Suprapubic skin (tissue), 4 donors: ENCODE measurements around the gene CCDC197. TPM values are rescaled to one million over a fixed set of nuclear protein-coding genes. Genes with fewer than 3 reads are reported as not detected.
A peak's percentile ranks its signal among the peaks of the same experiment; 100 is the strongest.

Source experiments
- DNase-seq, 2 donors: peaks; one replicate each; pipeline ENCODE4 v3.0.0-alpha.2; 2019; ENCODE audit warnings: low spot score in 2 of 2
- H3K27ac ChIP-seq: fragments of 200-600 bp; sonication (generic); one replicate; pipeline ENCODE4 v1.5.1; 2019
- H3K27me3 ChIP-seq: fragments of 200-600 bp; sonication (generic); one replicate; pipeline ENCODE4 v1.5.1; 2019
- H3K36me3 ChIP-seq: fragments of 200-600 bp; sonication (generic); one replicate; pipeline ENCODE4 v1.5.1; 2019
- H3K4me1 ChIP-seq: fragments of 200-600 bp; sonication (generic); one replicate; pipeline ENCODE4 v1.5.1; 2019
- H3K4me3 ChIP-seq: fragments of 200-600 bp; sonication (generic); one replicate; pipeline ENCODE4 v1.5.1; 2019; ENCODE audit warnings: mild to moderate bottlenecking
- H3K9me3 ChIP-seq: fragments of 200-600 bp; sonication (generic); one replicate; pipeline ENCODE4 v1.5.1; 2019
- CTCF ChIP-seq, 2 donors: fragments of 200-600 bp in 1 of 2; fragments of 450-650 bp in 1 of 2; sonication (generic) in 1 of 2; IDR thresholded peaks; one replicate each; pipeline ENCODE4 v1.5.1; 2016 to 2019; ENCODE audit warnings: antibody characterized with exemption in 2 of 2, mild to moderate bottlenecking in 1 of 2, moderate library complexity in 1 of 2
- EP300 ChIP-seq: sonication (generic); formaldehyde crosslinking; IDR thresholded peaks from one replicate; pipeline ENCODE4 v1.6.1; 2017; ENCODE audit warnings: antibody characterized with exemption
- POLR2A ChIP-seq, 2 donors: fragments of 450-650 bp; IDR thresholded peaks; one replicate each; pipeline ENCODE4 v1.6.1; 2017; ENCODE audit warnings: antibody characterized with exemption in 2 of 2, mild to moderate bottlenecking in 2 of 2, moderate library complexity in 2 of 2
- POLR2AphosphoS5 ChIP-seq, 3 donors: sonication (generic); formaldehyde crosslinking; IDR thresholded peaks; one replicate each; pipeline ENCODE4 v1.6.1; 2017; ENCODE audit warnings: antibody characterized with exemption in 3 of 3
- WGBS: methylation state at CpG from one replicate; pipeline ENCODE4 v1.1.5; 2018; 5-methylcytosine and 5-hydroxymethylcytosine counted together
- total RNA-seq, 4 donors: library from RNA; depleted of rRNA; stranded (reverse); fragments of >200 nt; gene quantifications; one replicate each; pipeline ENCODE4 v1.1.0, GENCODE V29; 2016

Gene CCDC197
- total RNA-seq, 4 donors from 2014 or later: not detected

GRCh38 chr14:94050231-94050880 lies 53.3 kb downstream of the CCDC197 start:
- no peaks in the 10 kb centered on the region for H3K4me1 ChIP-seq
- 93% methylated on average over 4 of the region's 6 CpGs for WGBS
- H3K27ac ChIP-seq: no peak overlapping the region
- H3K9me3 ChIP-seq: no peaks in the 10 kb centered on the region
- H3K27me3 ChIP-seq: no peaks in the 10 kb centered on the region
- H3K36me3 ChIP-seq: peaks cover 100% of the 10 kb centered on the region
- no peak overlapping the region for H3K4me3 ChIP-seq
- TF ChIP-seq EP300: no peak
- no peak for TF ChIP-seq POLR2AphosphoS5 (IDR thresholded peaks at IDR 0.05)
- no peak for TF ChIP-seq CTCF (IDR thresholded peaks at IDR 0.05)
- no peak for TF ChIP-seq POLR2A (IDR thresholded peaks at IDR 0.05)
- peak in 1 of 2 donors; percentile 45 for DNase-seq

GRCh38 chr14:94051115-94051514 lies 54.0 kb downstream of the CCDC197 start:
- peaks cover 100% of the 10 kb centered on the region for H3K36me3 ChIP-seq
- no peaks in the 10 kb centered on the region for H3K9me3 ChIP-seq
- no peaks in the 10 kb centered on the region for H3K27me3 ChIP-seq
- 64% methylated on average over 9 of the region's 9 CpGs for WGBS
- no peak overlapping the region for H3K4me3 ChIP-seq
- peak in 1 of 2 donors; percentile 28 for DNase-seq
- H3K4me1 ChIP-seq: no peaks in the 10 kb centered on the region
- TF ChIP-seq CTCF (IDR thresholded peaks at IDR 0.05): no peak
- no peak for TF ChIP-seq POLR2A (IDR thresholded peaks at IDR 0.05)
- no peak for TF ChIP-seq EP300
- no peak for TF ChIP-seq POLR2AphosphoS5 (IDR thresholded peaks at IDR 0.05)
- H3K27ac ChIP-seq: no peak overlapping the region

GRCh38 chr14:94051779-94052178 lies 54.7 kb downstream of the CCDC197 start:
- no peak overlapping the region for H3K27ac ChIP-seq
- H3K27me3 ChIP-seq: no peaks in the 10 kb centered on the region
- no peak for TF ChIP-seq POLR2A (IDR thresholded peaks at IDR 0.05)
- no peak for TF ChIP-seq EP300
- TF ChIP-seq POLR2AphosphoS5 (IDR thresholded peaks at IDR 0.05): no peak
- no peak for TF ChIP-seq CTCF (IDR thresholded peaks at IDR 0.05)
- peak in 1 of 2 donors; percentile 67 for DNase-seq
- 86% methylated on average over 3 of the region's 3 CpGs for WGBS
- no peaks in the 10 kb centered on the region for H3K9me3 ChIP-seq
- H3K36me3 ChIP-seq: peaks cover 100% of the 10 kb centered on the region
- no peak overlapping the region for H3K4me3 ChIP-seq
- no peaks in the 10 kb centered on the region for H3K4me1 ChIP-seq

- 78% methylated on average over 1 of the region's 1 CpG for WGBS
These were observed 55.1 kb downstream of the CCDC197 start for GRCh38 chr14:94052199-94052598.

More at GRCh38 chr14:94052199-94052598, 55.1 kb downstream of the CCDC197 start:
- Histone ChIP-seq H3K4me1 (no peaks in the 10 kb centered on the region), H3K36me3 (peaks cover 100% of the 10 kb centered on the region), H3K9me3 (no peaks in the 10 kb centered on the region), H3K4me3 (no peak overlapping the region), H3K27ac (no peak overlapping the region), H3K27me3 (no peaks in the 10 kb centered on the region)
- TF ChIP-seq CTCF (IDR thresholded peaks at IDR 0.05): no peak
- TF ChIP-seq POLR2AphosphoS5 (IDR thresholded peaks at IDR 0.05): no peak
- TF ChIP-seq EP300: no peak
- no peak for TF ChIP-seq POLR2A (IDR thresholded peaks at IDR 0.05)
- DNase-seq: no peak
